Parathyroid adenoma (tissue), 2 donors: ENCODE measurements around the gene GAD2.

Experiments
- H2AFZ ChIP-seq: fragments of 300-600 bp; sonication (generic); one replicate; pipeline ENCODE4 v1.7.0; 2017; ENCODE audit warnings: antibody characterized with exemption, mild to moderate bottlenecking
- H3K27ac ChIP-seq: fragments of 300-600 bp; sonication (generic); one replicate; pipeline ENCODE4 v1.7.0; 2017
- H3K27me3 ChIP-seq: fragments of 300-600 bp; sonication (generic); one replicate; pipeline ENCODE4 v1.7.0; 2017; ENCODE audit warnings: low read length; ENCODE audit not compliant: control insufficient read depth, insufficient read depth
- H3K36me3 ChIP-seq: fragments of 300-600 bp; sonication (generic); one replicate; pipeline ENCODE4 v1.7.0; 2017; ENCODE audit warnings: low read length; ENCODE audit not compliant: control insufficient read depth, insufficient read depth
- H3K4me1 ChIP-seq: fragments of 300-600 bp; sonication (generic); one replicate; pipeline ENCODE4 v1.7.0; 2017; ENCODE audit warnings: control low read depth
- H3K4me2 ChIP-seq: fragments of 300-600 bp; sonication (generic); one replicate; pipeline ENCODE4 v1.7.0; 2017; ENCODE audit warnings: low read length
- H3K4me3 ChIP-seq: fragments of 300-600 bp; sonication (generic); one replicate; pipeline ENCODE4 v1.7.0; 2017; ENCODE audit warnings: low read depth, low read length
- H3K79me2 ChIP-seq: fragments of 300-600 bp; sonication (generic); one replicate; pipeline ENCODE4 v1.7.0; 2017; ENCODE audit warnings: control low read depth
- H3K9ac ChIP-seq: fragments of 300-600 bp; sonication (generic); one replicate; pipeline ENCODE4 v1.7.0; 2017; ENCODE audit warnings: mild to moderate bottlenecking
- H3K9me3 ChIP-seq: fragments of 300-600 bp; sonication (generic); one replicate; pipeline ENCODE4 v1.7.0; 2017; ENCODE audit warnings: low read length; ENCODE audit not compliant: control insufficient read depth
- CTCF ChIP-seq: fragments of 300-600 bp; sonication (generic); IDR thresholded peaks from one replicate; pipeline ENCODE4 v1.7.0; 2017; ENCODE audit warnings: antibody characterized with exemption, mild to moderate bottlenecking
- donor health status: primary hyperparathyroidism.

GAD2 gene

GRCh38 chr10:26331371-26331770 lies 114.8 kb downstream of the GAD2 start:
- TF ChIP-seq CTCF, result no peak
- no peak overlapping the region for H3K9ac ChIP-seq
- no peaks in the 10 kb centered on the region for H3K79me2 ChIP-seq
- no peaks in the 10 kb centered on the region for H3K9me3 ChIP-seq
- no peak overlapping the region for H2AFZ ChIP-seq
- H3K27ac ChIP-seq, result no peak overlapping the region
- H3K4me1 ChIP-seq, result no peaks in the 10 kb centered on the region
- H3K4me2 ChIP-seq, result no peak overlapping the region
- no peaks in the 10 kb centered on the region for H3K27me3 ChIP-seq
- H3K4me3 ChIP-seq, result no peak overlapping the region
- no peaks in the 10 kb centered on the region for H3K36me3 ChIP-seq

- no peak overlapping the region for H3K9ac ChIP-seq
- H3K27me3 ChIP-seq, result no peaks in the 10 kb centered on the region
- no peak overlapping the region for H3K27ac ChIP-seq
- H3K4me3 ChIP-seq, result no peak overlapping the region
- H3K4me1 ChIP-seq, result no peaks in the 10 kb centered on the region
- no peaks in the 10 kb centered on the region for H3K9me3 ChIP-seq
- no peak overlapping the region for H3K4me2 ChIP-seq
- TF ChIP-seq CTCF, result no peak
- no peaks in the 10 kb centered on the region for H3K79me2 ChIP-seq
- H3K36me3 ChIP-seq, result no peaks in the 10 kb centered on the region
- no peak overlapping the region for H2AFZ ChIP-seq
Observed at GRCh38 chr10:26334232-26334931, 117.8 kb downstream of the GAD2 start.

- Histone ChIP-seq H3K79me2 (no peaks in the 10 kb centered on the region), H3K4me2 (no peak overlapping the region), H3K9me3 (no peaks in the 10 kb centered on the region), H2AFZ (no peak overlapping the region), H3K9ac (no peak overlapping the region), H3K27ac (no peak overlapping the region), H3K27me3 (no peaks in the 10 kb centered on the region), H3K4me1 (no peaks in the 10 kb centered on the region), H3K36me3 (no peaks in the 10 kb centered on the region), H3K4me3 (no peak overlapping the region)
- TF ChIP-seq CTCF, result no peak
Observed at GRCh38 chr10:26334932-26335573, 118.5 kb downstream of the GAD2 start.

GRCh38 chr10:26335574-26336093 lies 119.1 kb downstream of the GAD2 start:
- H3K36me3 ChIP-seq, result no peaks in the 10 kb centered on the region
- no peak overlapping the region for H2AFZ ChIP-seq
- H3K4me3 ChIP-seq, result no peak overlapping the region
- H3K9ac ChIP-seq, result no peak overlapping the region
- H3K4me1 ChIP-seq, result no peaks in the 10 kb centered on the region
- no peaks in the 10 kb centered on the region for H3K79me2 ChIP-seq
- H3K27me3 ChIP-seq, result no peaks in the 10 kb centered on the region
- H3K4me2 ChIP-seq, result no peak overlapping the region
- no peak for TF ChIP-seq CTCF
- H3K27ac ChIP-seq, result no peak overlapping the region
- H3K9me3 ChIP-seq, result no peaks in the 10 kb centered on the region
